ENCODE results near the gene VAPB. TPM values are rescaled to one million over a fixed set of nuclear protein-coding genes. Genes with fewer than 3 reads are reported as not detected.

Gene VAPB
- total RNA-seq, 1 donor from 2014 or later: 47.6 TPM

DNA sequence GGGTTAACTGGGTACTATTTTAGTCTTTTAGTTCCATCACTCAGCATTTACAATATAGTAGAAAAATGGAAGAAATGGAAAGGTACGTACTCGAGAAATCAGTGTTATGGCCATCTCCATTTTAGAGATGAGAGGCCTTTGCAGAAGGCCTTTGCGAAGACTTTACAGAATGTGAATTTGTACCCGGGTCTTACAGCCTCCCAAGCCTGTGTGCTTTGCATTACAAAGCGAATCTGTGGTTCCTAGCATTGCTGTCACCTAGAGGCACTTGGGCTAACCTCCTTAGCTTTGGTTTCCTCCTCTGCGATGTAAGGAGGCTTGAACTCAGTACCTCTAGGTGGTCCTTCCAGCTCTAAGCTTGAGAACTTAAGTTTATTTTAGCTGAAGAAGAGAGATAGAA, 10.9 kb downstream of the VAPB start:
- Mint-ChIP-seq H3K27me3 (ENCODE audit: unreplicated experiment) (no peaks in the 10 kb centered on the region), H3K36me3 (ENCODE audit: unreplicated experiment) (no peaks in the 10 kb centered on the region), H3K27ac (ENCODE audit: unreplicated experiment) (no peak overlapping the region), H3K9me3 (ENCODE audit: unreplicated experiment) (no peaks in the 10 kb centered on the region), H3K4me1 (ENCODE audit: unreplicated experiment) (peaks cover 12% of the 10 kb centered on the region), H3K4me3 (ENCODE audit: unreplicated experiment) (no peak overlapping the region)
- no peak for DNase-seq (ENCODE audit: extremely low spot score, unreplicated experiment)
- TF ChIP-seq, protein P1, sequence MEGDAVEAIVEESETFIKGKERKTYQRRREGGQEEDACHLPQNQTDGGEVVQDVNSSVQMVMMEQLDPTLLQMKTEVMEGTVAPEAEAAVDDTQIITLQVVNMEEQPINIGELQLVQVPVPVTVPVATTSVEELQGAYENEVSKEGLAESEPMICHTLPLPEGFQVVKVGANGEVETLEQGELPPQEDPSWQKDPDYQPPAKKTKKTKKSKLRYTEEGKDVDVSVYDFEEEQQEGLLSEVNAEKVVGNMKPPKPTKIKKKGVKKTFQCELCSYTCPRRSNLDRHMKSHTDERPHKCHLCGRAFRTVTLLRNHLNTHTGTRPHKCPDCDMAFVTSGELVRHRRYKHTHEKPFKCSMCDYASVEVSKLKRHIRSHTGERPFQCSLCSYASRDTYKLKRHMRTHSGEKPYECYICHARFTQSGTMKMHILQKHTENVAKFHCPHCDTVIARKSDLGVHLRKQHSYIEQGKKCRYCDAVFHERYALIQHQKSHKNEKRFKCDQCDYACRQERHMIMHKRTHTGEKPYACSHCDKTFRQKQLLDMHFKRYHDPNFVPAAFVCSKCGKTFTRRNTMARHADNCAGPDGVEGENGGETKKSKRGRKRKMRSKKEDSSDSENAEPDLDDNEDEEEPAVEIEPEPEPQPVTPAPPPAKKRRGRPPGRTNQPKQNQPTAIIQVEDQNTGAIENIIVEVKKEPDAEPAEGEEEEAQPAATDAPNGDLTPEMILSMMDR (IDR thresholded peaks at IDR 0.05): no peak

DNA sequence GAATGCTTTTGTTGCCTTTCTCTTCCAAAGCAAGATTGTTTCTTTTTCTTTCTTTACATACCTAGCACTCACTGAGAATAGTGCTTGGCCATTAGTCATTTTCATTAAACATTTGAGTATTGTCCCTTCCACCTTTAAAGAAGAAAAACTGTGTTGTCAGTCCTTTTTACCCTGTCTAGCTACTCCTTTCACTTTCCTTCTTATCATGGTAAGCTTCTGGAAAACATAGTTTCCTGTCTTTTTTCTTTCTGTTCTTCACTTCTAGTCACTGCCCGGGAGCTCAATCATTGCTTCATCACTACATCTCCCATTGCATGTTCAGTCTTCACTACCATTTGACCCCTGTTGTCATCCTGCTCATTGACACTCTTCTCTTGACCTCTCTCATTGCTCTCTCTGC, 12.1 kb downstream of the VAPB start:
- Mint-ChIP-seq H3K4me3 (ENCODE audit: unreplicated experiment) (no peak overlapping the region), H3K9me3 (ENCODE audit: unreplicated experiment) (no peaks in the 10 kb centered on the region)
- no peak for DNase-seq (ENCODE audit: extremely low spot score, unreplicated experiment)

DNA sequence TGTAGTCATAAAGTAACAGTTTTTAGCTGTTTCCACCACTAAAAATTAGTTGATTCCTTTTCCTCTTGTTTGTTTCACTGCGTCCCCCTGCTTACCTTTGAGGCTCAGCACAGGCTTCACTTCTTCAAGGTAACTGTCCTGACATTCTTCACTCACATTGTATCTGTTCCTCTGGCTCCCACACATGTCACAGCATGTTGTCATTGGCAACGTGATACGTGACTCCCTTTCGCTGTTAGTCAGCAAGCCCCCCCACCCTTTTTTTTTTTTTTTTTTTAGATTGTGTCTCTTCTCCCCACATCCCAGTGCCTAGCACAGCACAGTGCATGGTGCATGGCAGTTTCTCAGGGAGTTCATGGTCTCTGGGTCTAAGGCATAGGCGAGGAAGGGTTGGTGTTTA, 13.3 kb downstream of the VAPB start:
- no peaks in the 10 kb centered on the region for H3K9me3 Mint-ChIP-seq (ENCODE audit: unreplicated experiment)
- DNase-seq (ENCODE audit: extremely low spot score, unreplicated experiment): no peak
- no peaks in the 10 kb centered on the region for H3K36me3 Mint-ChIP-seq (ENCODE audit: unreplicated experiment)
- H3K27me3 Mint-ChIP-seq (ENCODE audit: unreplicated experiment): no peaks in the 10 kb centered on the region
- TF ChIP-seq, protein P1 (IDR thresholded peaks at IDR 0.05): no peak
- peaks cover 5% of the 10 kb centered on the region for H3K4me1 Mint-ChIP-seq (ENCODE audit: unreplicated experiment)
- no peak overlapping the region for H3K4me3 Mint-ChIP-seq (ENCODE audit: unreplicated experiment)
- no peak overlapping the region for H3K27ac Mint-ChIP-seq (ENCODE audit: unreplicated experiment)

More for the DNA sequence above, 12.1 kb downstream of the VAPB start:
- Mint-ChIP-seq H3K4me1 (ENCODE audit: unreplicated experiment) (peaks cover 8% of the 10 kb centered on the region), H3K27ac (ENCODE audit: unreplicated experiment) (no peak overlapping the region), H3K27me3 (ENCODE audit: unreplicated experiment) (no peaks in the 10 kb centered on the region), H3K36me3 (ENCODE audit: unreplicated experiment) (no peaks in the 10 kb centered on the region)
- TF ChIP-seq, protein P1 (IDR thresholded peaks at IDR 0.05): no peak

GRCh38 chr20:58402827-58403226, 13.8 kb downstream of the VAPB start:
- Mint-ChIP-seq H3K4me1 (ENCODE audit: unreplicated experiment) (peaks cover 5% of the 10 kb centered on the region), H3K27me3 (ENCODE audit: unreplicated experiment) (no peaks in the 10 kb centered on the region), H3K27ac (ENCODE audit: unreplicated experiment) (no peak overlapping the region), H3K9me3 (ENCODE audit: unreplicated experiment) (no peaks in the 10 kb centered on the region), H3K4me3 (ENCODE audit: unreplicated experiment) (no peak overlapping the region), H3K36me3 (ENCODE audit: unreplicated experiment) (no peaks in the 10 kb centered on the region)
- DNase-seq (ENCODE audit: extremely low spot score, unreplicated experiment): no peak
- TF ChIP-seq, protein P1 (IDR thresholded peaks at IDR 0.05): no peak

DNA sequence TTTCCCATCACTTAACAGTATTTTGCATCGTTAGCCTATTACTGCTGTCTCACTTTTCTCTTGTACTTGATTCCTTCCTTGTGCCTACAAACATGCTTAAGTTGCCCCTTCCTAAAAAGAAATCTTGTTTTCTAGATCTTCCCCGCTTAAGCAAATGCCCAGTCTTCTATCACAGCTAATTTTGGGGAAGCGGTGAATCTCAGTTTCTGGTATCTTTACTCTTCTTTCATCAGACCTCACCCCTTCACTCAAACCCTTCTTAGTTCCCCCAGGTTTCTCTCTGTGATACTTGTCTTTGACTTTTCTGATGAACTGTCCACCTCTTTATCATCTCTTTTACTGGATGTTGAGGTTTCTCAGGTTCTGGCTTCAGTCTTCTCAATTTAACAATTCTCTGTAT, 14.2 kb downstream of the VAPB start:
- Mint-ChIP-seq H3K36me3 (ENCODE audit: unreplicated experiment) (no peaks in the 10 kb centered on the region), H3K9me3 (ENCODE audit: unreplicated experiment) (no peaks in the 10 kb centered on the region), H3K27me3 (ENCODE audit: unreplicated experiment) (no peaks in the 10 kb centered on the region), H3K4me3 (ENCODE audit: unreplicated experiment) (no peak overlapping the region), H3K27ac (ENCODE audit: unreplicated experiment) (no peak overlapping the region), H3K4me1 (ENCODE audit: unreplicated experiment) (peaks cover 5% of the 10 kb centered on the region)
- TF ChIP-seq, protein P1 (IDR thresholded peaks at IDR 0.05): no peak
- DNase-seq (ENCODE audit: extremely low spot score, unreplicated experiment): no peak

Measured in osteocyte (in vitro differentiated cells).